ENCODE results near the gene SDK2.

DNA sequence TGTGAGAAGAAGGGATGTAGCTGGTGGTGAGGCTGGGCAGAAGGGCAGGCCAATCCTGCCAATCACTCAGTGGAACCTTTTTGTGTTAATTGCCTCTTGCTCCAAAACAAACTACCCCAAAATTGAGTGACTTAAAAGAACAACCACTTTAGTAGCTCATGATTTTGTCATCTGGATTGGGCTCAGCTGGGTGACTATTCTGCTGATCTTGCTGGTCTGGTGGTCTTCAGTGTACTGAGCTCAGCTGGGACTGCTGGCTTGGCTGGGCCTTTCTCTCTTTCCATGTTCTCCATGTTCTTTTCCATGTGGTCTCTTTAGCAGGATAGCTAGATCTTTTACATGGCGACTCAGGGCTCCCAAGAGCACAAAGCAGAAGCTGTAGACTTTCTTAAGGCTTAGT lies 37.7 kb upstream of the SDK2 start:
- TF ChIP-seq, protein P1, sequence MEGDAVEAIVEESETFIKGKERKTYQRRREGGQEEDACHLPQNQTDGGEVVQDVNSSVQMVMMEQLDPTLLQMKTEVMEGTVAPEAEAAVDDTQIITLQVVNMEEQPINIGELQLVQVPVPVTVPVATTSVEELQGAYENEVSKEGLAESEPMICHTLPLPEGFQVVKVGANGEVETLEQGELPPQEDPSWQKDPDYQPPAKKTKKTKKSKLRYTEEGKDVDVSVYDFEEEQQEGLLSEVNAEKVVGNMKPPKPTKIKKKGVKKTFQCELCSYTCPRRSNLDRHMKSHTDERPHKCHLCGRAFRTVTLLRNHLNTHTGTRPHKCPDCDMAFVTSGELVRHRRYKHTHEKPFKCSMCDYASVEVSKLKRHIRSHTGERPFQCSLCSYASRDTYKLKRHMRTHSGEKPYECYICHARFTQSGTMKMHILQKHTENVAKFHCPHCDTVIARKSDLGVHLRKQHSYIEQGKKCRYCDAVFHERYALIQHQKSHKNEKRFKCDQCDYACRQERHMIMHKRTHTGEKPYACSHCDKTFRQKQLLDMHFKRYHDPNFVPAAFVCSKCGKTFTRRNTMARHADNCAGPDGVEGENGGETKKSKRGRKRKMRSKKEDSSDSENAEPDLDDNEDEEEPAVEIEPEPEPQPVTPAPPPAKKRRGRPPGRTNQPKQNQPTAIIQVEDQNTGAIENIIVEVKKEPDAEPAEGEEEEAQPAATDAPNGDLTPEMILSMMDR (IDR thresholded peaks at IDR 0.05; ENCODE audit: low read length), result no peak
- TF ChIP-seq EZH2phosphoT487 (IDR thresholded peaks at IDR 0.05; ENCODE audit: low read length), result no peak

Measured in MM.1S (cell line).